HepG2 (cell line): ENCODE measurements around the gene ARPC1A. TPM values are rescaled to one million over a fixed set of nuclear protein-coding genes. Genes with fewer than 3 reads are reported as not detected.
A peak's percentile ranks its signal among the peaks of the same experiment; 100 is the strongest.

Source experiments
- CEBPB ChIP-seq: IDR thresholded peaks from 2 replicates; pipeline ENCODE4 v1.6.1; 2011; ENCODE audit warnings: low read depth, low read length, improper control_type of control experiment, borderline replicate concordance
- POLR2A ChIP-seq, 2 experiments: IDR thresholded peaks; 2 replicates each; pipeline ENCODE4 v1.6.1; 2011; ENCODE audit warnings: low read depth in 2 of 2, low read length in 2 of 2, mild to moderate bottlenecking in 1 of 2, moderate library complexity in 1 of 2; ENCODE audit not compliant: insufficient read depth in 1 of 2
- ZNF337 ChIP-seq: sonication (generic); formaldehyde crosslinking; IDR thresholded peaks from 2 replicates; pipeline ENCODE4 v1.5.1; 2020; ENCODE audit warnings: missing genetic modification reagents, low read depth, mild to moderate bottlenecking, borderline replicate concordance
- ZNF652 ChIP-seq: IDR thresholded peaks from 2 replicates; pipeline ENCODE4 v1.6.1; 2016; ENCODE audit warnings: low read depth, borderline replicate concordance
- ZNF781 ChIP-seq: sonication (generic); formaldehyde crosslinking; IDR thresholded peaks from 2 replicates; pipeline ENCODE4 v1.5.1; 2020; ENCODE audit warnings: borderline replicate concordance, mild to moderate bottlenecking, missing genetic modification reagents; ENCODE audit errors: not compliant biosample characterization
- ZSCAN20 ChIP-seq: sonication (generic); formaldehyde crosslinking; IDR thresholded peaks from 2 replicates; pipeline ENCODE4 v1.4.0; 2020; ENCODE audit warnings: missing genetic modification reagents, mild to moderate bottlenecking, borderline replicate concordance
- polyA plus RNA-seq, 8 experiments: library from polyadenylated mRNA; depleted of rRNA in 3 of 8; stranded (reverse) in 7 of 8; unstranded in 1 of 8; fragments of >200 nt; fragmentation: Illumina TruSeq in 4 of 8; extraction: Trizol in 4 of 8; gene quantifications; 2 replicates each; pipeline versions ENCODE4 v1.2.1 to v1.2.3, GENCODE V29; 2011 to 2016; ENCODE audit warnings: low read depth in 4 of 8, missing spikeins in 1 of 8, mixed read lengths in 1 of 8; ENCODE audit not compliant: insufficient read depth in 1 of 8
- total RNA-seq, 5 experiments: library from RNA; depleted of rRNA; stranded (reverse); fragments of >200 nt; fragmentation: Illumina TruSeq; extraction: Trizol; gene quantifications; 2 replicates each; pipeline ENCODE4 v1.2.3, GENCODE V29; 2016; ENCODE audit warnings: low read depth in 1 of 5
- TF ChIP-seq, protein P1 (sequence below): sonication (generic); formaldehyde crosslinking; IDR thresholded peaks from 2 replicates; pipeline ENCODE4 v1.4.0; 2020; ENCODE audit warnings: missing genetic modification reagents, borderline replicate concordance
- TF ChIP-seq, protein P2 (sequence below): sonication (generic); formaldehyde crosslinking; IDR thresholded peaks from one replicate; pipeline ENCODE4 v1.5.1; 2020; ENCODE audit warnings: mild to moderate bottlenecking, missing genetic modification reagents; ENCODE audit errors: not compliant biosample characterization
- TF ChIP-seq, protein P3 (sequence below): sonication (generic); formaldehyde crosslinking; IDR thresholded peaks from 2 replicates; pipeline ENCODE4 v1.8.1; 2023; ENCODE audit warnings: mild to moderate bottlenecking, missing genetic modification reagents

Gene ARPC1A
- total and polyA plus RNA-seq, 2 of the 13 experiments (the other 11 are each of a cell fraction or from before 2014, with no cell fraction given) = 44.3 to 88.5 TPM

DNA sequence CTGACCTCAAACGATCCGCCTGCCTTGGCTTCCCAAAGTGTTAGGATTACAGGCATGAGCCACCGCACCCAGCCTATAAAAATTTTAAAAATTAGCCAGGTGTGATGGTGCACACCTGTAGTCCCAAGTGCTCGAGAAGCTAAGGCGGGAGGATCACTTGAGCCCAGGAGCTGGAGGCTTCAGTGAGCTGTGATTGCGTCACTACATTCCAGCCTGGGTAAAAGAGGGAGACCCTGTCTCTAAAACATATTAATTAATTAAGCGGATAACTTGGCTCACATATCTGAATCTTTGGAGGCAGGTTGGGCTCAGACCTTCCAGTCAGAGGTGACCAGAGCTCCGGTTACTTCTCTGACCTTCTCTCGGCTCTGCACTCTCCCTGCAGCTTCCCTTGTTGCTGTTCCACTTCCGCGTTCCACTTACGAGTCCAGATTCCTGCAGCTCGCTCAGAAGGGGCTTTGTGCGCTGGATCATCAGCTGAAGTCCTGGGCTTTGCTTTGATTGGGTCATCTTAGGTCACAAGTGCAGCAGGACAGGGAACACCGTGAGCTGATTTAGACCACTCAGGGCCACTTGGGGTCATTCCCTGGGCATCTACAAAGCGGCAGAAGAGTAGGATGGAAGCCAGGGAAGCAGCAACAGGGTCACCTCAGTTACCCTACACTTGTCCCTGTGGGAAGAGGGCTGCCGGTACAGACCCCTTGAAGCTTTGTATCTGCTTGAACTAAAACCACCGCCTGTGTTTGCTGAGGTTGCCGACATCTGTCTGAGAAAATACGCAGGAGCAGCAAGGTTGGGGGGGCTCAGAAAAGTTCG, 46.8 kb downstream of the ARPC1A start (continued):
- TF ChIP-seq, protein P1, sequence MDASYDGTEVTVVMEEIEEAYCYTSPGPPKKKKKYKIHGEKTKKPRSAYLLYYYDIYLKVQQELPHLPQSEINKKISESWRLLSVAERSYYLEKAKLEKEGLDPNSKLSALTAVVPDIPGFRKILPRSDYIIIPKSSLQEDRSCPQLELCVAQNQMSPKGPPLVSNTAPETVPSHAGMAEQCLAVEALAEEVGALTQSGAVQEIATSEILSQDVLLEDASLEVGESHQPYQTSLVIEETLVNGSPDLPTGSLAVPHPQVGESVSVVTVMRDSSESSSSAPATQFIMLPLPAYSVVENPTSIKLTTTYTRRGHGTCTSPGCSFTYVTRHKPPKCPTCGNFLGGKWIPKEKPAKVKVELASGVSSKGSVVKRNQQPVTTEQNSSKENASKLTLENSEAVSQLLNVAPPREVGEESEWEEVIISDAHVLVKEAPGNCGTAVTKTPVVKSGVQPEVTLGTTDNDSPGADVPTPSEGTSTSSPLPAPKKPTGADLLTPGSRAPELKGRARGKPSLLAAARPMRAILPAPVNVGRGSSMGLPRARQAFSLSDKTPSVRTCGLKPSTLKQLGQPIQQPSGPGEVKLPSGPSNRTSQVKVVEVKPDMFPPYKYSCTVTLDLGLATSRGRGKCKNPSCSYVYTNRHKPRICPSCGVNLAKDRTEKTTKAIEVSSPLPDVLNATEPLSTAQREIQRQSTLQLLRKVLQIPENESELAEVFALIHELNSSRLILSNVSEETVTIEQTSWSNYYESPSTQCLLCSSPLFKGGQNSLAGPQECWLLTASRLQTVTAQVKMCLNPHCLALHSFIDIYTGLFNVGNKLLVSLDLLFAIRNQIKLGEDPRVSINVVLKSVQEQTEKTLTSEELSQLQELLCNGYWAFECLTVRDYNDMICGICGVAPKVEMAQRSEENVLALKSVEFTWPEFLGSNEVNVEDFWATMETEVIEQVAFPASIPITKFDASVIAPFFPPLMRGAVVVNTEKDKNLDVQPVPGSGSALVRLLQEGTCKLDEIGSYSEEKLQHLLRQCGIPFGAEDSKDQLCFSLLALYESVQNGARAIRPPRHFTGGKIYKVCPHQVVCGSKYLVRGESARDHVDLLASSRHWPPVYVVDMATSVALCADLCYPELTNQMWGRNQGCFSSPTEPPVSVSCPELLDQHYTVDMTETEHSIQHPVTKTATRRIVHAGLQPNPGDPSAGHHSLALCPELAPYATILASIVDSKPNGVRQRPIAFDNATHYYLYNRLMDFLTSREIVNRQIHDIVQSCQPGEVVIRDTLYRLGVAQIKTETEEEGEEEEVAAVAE (CRISPR knock-in tag) = peak; percentile 26; the same call in 1 of the 2 replicates
- TF ChIP-seq, protein P2, sequence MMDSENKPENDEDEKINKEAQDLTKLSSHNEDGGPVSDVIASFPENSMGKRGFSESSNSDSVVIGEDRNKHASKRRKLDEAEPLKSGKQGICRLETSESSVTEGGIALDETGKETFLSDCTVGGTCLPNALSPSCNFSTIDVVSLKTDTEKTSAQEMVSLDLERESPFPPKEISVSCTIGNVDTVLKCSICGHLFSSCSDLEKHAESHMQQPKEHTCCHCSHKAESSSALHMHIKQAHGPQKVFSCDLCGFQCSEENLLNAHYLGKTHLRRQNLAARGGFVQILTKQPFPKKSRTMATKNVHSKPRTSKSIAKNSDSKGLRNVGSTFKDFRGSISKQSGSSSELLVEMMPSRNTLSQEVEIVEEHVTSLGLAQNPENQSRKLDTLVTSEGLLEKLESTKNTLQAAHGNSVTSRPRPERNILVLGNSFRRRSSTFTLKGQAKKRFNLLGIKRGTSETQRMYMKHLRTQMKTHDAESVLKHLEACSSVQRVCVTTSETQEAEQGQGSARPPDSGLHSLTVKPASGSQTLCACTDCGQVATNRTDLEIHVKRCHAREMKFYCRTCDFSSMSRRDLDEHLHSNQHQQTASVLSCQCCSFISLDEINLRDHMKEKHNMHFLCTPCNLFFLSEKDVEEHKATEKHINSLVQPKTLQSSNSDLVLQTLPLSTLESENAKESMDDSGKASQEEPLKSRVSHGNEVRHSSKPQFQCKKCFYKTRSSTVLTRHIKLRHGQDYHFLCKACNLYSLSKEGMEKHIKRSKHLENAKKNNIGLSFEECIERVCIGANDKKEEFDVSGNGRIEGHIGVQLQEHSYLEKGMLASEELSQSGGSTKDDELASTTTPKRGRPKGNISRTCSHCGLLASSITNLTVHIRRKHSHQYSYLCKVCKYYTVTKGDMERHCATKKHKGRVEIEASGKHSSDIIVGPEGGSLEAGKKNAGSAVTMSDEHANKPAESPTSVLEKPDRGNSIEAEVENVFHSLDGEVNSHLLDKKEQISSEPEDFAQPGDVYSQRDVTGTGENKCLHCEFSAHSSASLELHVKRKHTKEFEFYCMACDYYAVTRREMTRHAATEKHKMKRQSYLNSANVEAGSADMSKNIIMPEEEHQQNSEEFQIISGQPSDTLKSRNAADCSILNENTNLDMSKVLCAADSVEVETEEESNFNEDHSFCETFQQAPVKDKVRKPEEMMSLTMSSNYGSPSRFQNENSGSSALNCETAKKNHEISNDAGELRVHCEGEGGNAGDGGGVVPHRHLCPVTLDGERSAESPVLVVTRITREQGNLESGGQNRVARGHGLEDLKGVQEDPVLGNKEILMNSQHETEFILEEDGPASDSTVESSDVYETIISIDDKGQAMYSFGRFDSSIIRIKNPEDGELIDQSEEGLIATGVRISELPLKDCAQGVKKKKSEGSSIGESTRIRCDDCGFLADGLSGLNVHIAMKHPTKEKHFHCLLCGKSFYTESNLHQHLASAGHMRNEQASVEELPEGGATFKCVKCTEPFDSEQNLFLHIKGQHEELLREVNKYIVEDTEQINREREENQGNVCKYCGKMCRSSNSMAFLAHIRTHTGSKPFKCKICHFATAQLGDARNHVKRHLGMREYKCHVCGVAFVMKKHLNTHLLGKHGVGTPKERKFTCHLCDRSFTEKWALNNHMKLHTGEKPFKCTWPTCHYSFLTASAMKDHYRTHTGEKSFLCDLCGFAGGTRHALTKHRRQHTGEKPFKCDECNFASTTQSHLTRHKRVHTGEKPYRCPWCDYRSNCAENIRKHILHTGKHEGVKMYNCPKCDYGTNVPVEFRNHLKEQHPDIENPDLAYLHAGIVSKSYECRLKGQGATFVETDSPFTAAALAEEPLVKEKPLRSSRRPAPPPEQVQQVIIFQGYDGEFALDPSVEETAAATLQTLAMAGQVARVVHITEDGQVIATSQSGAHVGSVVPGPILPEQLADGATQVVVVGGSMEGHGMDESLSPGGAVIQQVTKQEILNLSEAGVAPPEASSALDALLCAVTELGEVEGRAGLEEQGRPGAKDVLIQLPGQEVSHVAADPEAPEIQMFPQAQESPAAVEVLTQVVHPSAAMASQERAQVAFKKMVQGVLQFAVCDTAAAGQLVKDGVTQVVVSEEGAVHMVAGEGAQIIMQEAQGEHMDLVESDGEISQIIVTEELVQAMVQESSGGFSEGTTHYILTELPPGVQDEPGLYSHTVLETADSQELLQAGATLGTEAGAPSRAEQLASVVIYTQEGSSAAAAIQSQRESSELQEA (CRISPR knock-in tag) = no peak
- TF ChIP-seq, protein P3, sequence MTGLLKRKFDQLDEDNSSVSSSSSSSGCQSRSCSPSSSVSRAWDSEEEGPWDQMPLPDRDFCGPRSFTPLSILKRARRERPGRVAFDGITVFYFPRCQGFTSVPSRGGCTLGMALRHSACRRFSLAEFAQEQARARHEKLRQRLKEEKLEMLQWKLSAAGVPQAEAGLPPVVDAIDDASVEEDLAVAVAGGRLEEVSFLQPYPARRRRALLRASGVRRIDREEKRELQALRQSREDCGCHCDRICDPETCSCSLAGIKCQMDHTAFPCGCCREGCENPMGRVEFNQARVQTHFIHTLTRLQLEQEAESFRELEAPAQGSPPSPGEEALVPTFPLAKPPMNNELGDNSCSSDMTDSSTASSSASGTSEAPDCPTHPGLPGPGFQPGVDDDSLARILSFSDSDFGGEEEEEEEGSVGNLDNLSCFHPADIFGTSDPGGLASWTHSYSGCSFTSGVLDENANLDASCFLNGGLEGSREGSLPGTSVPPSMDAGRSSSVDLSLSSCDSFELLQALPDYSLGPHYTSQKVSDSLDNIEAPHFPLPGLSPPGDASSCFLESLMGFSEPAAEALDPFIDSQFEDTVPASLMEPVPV (CRISPR knock-in tag) = peak; percentile 16; the same call in 1 of the 2 replicates
- no peak for TF ChIP-seq ZNF781 (CRISPR knock-in tag)
- TF ChIP-seq ZSCAN20 (CRISPR knock-in tag) = no peak
- no peak for TF ChIP-seq ZNF652 (CRISPR knock-in tag)
- peak; percentile 74; the same call in 1 of the 2 replicates for TF ChIP-seq ZNF337 (CRISPR knock-in tag)
- TF ChIP-seq POLR2A (IDR thresholded peaks at IDR 0.05; ENCODE audit: insufficient read depth in 1 of 2, low read depth in 2 of 2, low read length in 2 of 2) = peak; percentile 63 to 74; a peak in 3 of 4 replicates
- peak; percentile 80 for TF ChIP-seq CEBPB
